ENCODE data around the gene TPTE2.

- TF ChIP-seq CTCF (IDR thresholded peaks at IDR 0.05) (no peak), EP300 (IDR thresholded peaks at IDR 0.05) (no peak)
Observed at GRCh38 chr13:19567820-19568534, 6.6 kb upstream of the TPTE2 start.
